Hematopoietic multipotent progenitor cell (in vitro differentiated cells): ENCODE measurements around the gene MIDN. TPM values are rescaled to one million over a fixed set of nuclear protein-coding genes. Genes with fewer than 3 reads are reported as not detected.

Source experiments
- DNase-seq, 3 donors: peaks; one replicate each; pipeline ENCODE4 v3.0.0-alpha.2; 2011 to 2015; ENCODE audit warnings: low read depth in 2 of 3, low spot score in 2 of 3
- total RNA-seq: library from RNA; depleted of rRNA; stranded (reverse); fragments of >200 nt; gene quantifications from one replicate; pipeline ENCODE4 v1.2.3, GENCODE V29; 2012

Gene MIDN
- total RNA-seq, 1 donor, result 64.9 TPM

GRCh38 chr19:1268226-1269064 lies 20.1 kb downstream of the MIDN start:
- no peak for DNase-seq

DNA sequence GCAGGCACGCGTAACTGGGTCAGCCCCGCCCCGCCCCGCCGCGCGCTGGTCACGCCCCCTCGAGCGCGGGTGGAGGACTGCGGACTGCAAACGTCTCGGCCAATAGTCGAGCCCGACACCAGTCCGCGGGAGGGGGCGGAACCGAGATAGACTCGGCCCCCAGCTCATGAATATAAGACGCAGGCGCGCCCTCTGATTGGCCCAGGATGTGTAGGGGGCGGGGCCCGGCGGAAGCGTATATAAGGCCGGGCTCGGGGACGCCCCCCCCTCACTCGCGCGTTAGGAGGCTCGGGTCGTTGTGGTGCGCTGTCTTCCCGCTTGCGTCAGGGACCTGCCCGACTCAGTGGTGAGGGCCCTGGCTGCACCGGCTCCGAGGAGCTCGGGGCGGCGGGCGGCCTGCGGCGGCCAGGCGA lies 20.7 kb downstream of the MIDN start, which contains the start of gene CIRBP:
CIRBP (plus strand) TSS at position 268 of the 413 bp plus-strand sequence. CDS start 1,602 bp downstream, outside the sequence.
- peak; percentile 96 to 99 (median 98) for DNase-seq

- peak; percentile 77 to 87 (median 79) for DNase-seq
Observed at GRCh38 chr19:1269478-1270212, 21.3 kb downstream of the MIDN start.

DNA sequence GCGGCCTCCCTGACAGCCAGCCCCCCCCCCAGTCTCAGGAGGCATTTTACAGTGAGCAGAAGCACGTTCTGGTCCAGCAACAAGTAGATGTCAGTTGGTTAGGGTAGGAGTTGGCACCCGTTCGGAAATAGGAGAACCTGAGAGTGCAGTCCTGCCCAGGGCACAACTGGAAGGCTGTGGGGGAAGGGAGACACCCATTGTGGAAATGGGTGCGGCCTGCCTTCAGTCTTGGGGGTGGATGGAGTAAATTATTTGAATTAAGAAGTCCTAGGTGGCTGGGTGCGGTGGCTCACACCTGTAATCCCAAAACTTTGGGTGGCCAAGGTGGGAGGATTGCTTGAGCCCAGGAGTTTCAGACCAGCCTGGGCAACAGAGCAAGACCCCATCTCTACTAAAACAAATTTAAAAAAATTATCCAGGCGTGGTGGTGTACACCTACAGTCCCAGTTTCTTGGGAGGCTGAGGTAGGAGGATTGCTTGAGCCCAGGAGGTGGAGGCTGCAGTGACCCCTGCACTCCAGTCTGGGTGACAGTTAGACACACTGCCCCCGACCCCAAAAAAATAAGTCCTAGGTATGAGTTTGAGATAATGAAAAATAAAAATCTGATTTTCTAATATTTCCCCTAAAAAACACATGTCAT lies 21.9 kb downstream of the MIDN start:
- DNase-seq, result no peak

GRCh38 chr19:1270854-1271527 lies 22.6 kb downstream of the MIDN start:
- no peak for DNase-seq

- no peak for DNase-seq
Observed at GRCh38 chr19:1271528-1272422, 23.4 kb downstream of the MIDN start.

DNA sequence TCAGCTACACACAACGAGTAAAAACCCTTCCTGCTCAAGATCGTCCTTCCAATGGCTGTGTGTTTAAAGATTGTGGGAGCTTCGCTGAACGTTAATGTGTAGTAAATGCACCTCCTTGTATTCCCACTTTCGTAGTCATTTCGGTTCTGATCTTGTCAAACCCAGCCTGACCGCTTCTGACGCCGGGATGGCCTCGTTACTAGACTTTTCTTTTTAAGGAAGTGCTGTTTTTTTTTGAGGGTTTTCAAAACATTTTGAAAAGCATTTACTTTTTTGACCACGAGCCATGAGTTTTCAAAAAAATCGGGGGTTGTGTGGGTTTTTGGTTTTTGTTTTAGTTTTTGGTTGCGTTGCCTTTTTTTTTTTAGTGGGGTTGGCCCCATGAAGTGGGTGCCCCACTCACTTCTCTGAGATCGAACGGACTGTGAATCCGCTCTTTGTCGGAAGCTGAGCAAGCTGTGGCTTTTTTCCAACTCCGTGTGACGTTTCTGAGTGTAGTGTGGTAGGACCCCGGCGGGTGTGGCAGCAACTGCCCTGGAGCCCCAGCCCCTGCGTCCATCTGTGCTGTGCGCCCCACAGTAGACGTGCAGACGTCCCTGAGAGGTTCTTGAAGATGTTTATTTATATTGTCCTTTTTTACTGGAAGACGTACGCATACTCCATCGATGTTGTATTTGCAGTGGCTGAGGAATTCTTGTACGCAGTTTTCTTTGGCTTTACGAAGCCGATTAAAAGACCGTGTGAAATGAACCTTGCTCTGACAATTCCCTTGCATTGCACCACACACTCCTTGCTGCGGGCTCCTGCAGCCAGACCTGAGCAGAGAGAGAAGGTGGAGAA lies 24.3 kb downstream of the MIDN start:
- DNase-seq, result no peak

GRCh38 chr19:1273263-1274041 lies 25.1 kb downstream of the MIDN start:
- no peak for DNase-seq

GRCh38 chr19:1274081-1274851 lies 25.9 kb downstream of the MIDN start:
- DNase-seq, result no peak

DNA sequence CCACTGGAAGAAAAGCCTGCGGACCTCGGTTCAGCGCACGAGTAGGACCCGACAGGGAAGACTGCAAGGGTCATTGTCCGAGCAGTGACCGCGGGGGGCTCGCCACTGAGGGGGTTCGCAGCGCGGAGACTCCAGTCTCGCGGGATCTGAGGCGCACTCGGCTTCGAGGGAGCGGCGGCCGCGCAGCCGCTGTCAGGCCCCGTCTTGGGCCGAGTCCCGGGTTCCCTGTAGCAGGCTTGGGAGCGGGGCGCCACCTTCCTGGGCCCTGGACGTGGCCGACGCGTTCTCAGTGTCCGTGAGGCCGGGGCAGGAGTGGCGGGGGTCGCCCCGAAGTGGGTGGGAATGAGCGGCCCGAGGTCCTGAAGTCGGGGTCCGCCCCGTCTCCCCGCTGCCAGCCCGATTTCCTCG lies 26.5 kb downstream of the MIDN start:
- no peak for DNase-seq

GRCh38 chr19:1275260-1275975 lies 27.0 kb downstream of the MIDN start, which contains the start of gene FAM174C:
FAM174C (plus strand) TSS chr19:1275530; CDS start chr19:1275550, 20 bp downstream.
- peak; percentile 95 to 98 (median 98) for DNase-seq

DNA sequence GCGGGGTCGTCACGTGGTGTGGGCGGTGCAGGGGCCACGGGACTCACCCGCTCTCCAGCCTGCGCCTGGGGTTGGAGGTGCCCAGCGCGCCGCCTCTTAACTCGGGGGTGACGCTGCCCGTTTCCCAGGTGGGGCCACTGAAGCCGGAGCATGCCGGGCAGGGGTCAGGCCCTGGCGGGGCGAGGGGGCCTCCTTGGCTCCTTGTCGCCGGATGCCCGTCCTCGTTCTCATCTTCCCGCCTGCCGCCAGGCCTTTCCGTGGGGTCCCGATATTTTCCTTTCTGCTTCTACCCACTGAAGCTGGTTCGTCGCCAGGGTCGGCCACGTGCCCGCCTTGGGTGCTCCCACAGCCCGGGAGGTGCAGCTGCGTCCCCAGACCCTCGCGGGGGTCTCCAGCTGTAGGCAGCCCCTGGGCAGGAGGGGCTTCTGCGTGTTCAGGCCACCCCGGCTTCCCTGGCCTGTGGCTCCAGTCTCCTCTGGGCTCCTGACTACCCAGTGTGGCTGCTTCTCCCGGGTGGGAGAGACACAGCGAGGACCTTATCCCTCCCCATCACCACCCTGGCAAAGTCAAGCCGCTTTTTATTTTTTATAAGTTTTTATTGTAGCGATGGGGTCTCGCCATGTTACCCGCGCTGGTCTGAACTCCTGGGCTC lies 27.7 kb downstream of the MIDN start:
- DNase-seq, result no peak

GRCh38 chr19:1276628-1277022 lies 28.2 kb downstream of the MIDN start:
- peak in 1 of 3 donors; percentile 63 for DNase-seq

DNA sequence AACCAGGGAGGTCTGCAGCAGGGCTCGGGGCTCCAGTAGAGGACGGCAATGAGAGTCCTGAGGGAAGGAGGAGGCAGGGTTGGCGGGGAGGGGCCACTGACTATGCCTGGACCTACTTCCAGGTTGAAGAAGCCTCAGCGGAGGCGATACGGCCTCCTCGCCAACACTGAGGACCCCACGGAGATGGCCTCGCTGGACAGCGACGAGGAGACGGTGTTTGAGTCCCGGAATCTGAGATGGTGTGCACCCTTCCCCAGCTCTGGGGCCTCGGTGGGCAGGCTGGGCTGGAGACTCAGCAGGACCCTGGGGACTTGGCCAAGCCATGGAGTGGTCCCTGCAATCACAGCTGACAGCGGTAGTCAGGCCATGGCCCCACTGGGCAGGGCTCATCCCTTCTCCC lies 28.7 kb downstream of the MIDN start:
- DNase-seq, result no peak

GRCh38 chr19:1278074-1278473 lies 29.7 kb downstream of the MIDN start:
- no peak for DNase-seq
